AG09309 (cell line): Measurements from ENCODE around the gene CKS2.
"Not testable (repeated sequence)": the region's sequence is repeated elsewhere in the genome, so short reads cannot be mapped to it uniquely, and the experiment has no call there.

Source experiments
- DNase-seq: peaks from one replicate; pipeline ENCODE4 v3.0.0-alpha.2; 2010; ENCODE audit warnings: low read depth
- H3K4me3 ChIP-seq: 2 replicates; pipeline ENCODE4 v1.5.1; 2011; ENCODE audit warnings: mild to moderate bottlenecking, low read depth, low read length, moderate library complexity; ENCODE audit not compliant: control insufficient read depth
- TF ChIP-seq, protein P1 (sequence below): IDR thresholded peaks from 2 replicates; pipeline ENCODE4 v1.5.1; 2011; ENCODE audit warnings: mild to moderate bottlenecking, low read depth, low read length, inconsistent platforms; ENCODE audit not compliant: insufficient read depth, control insufficient read depth; ENCODE audit errors: missing control alignments

Gene CKS2

GRCh38 chr9:89310475-89311345, at the start of gene CKS2:
Gene CKS2, plus strand, starts transcription at chr9:89311195. Its CDS starts 98 bp downstream, at chr9:89311293.
- TF ChIP-seq, protein P1, sequence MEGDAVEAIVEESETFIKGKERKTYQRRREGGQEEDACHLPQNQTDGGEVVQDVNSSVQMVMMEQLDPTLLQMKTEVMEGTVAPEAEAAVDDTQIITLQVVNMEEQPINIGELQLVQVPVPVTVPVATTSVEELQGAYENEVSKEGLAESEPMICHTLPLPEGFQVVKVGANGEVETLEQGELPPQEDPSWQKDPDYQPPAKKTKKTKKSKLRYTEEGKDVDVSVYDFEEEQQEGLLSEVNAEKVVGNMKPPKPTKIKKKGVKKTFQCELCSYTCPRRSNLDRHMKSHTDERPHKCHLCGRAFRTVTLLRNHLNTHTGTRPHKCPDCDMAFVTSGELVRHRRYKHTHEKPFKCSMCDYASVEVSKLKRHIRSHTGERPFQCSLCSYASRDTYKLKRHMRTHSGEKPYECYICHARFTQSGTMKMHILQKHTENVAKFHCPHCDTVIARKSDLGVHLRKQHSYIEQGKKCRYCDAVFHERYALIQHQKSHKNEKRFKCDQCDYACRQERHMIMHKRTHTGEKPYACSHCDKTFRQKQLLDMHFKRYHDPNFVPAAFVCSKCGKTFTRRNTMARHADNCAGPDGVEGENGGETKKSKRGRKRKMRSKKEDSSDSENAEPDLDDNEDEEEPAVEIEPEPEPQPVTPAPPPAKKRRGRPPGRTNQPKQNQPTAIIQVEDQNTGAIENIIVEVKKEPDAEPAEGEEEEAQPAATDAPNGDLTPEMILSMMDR, result no peak

DNA sequence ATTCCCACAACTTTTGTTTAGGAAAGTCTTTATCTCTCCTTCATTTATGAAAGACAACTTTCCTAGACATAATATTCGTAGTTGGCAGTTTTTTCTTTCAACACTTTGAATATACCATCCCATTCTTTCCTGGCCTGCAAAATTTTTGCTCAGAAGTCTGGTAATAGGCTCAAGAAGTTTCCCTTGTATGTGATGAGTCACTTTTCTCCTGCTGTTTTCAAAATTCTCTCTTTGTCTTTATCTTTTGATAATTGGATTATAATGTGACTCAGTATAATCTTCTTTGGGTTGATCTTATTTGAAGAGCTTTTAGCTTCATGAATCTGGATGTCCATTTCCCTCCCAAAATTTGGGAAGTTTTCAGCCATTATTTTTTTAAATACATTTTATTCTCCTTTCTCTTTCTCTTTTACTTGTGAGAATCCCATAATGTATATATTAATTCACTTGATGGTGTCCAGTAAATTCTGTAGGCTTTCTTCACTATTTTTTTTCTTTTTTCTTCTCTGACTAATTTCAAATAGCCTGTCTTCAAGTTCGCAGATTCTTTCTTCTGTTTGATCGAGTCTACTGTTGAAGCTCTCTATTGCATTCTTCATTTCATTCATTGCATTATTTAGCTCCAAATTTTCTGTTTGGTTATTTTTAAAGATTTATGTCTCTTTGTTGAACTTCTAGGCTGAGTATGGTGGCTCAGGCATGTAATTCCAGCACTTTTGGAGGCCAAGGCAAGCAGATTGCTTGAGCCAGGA, 37.3 kb upstream of the CKS2 start:
- no peak for DNase-seq
- H3K4me3 ChIP-seq, result no peak overlapping the region
- TF ChIP-seq, protein P1, result no peak

More at GRCh38 chr9:89310475-89311345, at the start of gene CKS2:
- peak; percentile 99 for DNase-seq
- peak within 1 kb of the TSS; percentile 58 for H3K4me3 ChIP-seq

DNA sequence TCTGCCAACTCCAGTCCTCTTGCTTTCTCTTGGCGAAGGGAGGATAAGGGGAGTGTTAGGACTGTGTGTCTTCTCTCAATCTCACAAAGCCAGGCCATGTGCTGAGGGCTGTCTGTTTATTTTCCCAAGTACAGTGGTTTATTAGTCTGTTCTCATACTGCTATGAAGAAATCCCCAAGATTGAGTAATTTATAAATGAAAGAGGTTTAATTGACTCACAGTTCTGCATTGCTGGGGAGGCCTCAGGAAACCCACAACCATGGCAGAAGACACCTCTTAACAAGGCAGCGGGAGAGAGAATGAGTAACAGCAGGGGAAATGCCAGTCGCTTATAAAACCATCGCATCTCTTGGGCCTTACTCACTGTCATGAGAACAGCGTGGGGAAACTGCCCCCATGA, 36.2 kb upstream of the CKS2 start:
- DNase-seq, result peak; percentile 99
- TF ChIP-seq, protein P1, result no peak

GRCh38 chr9:89276040-89276439, 35.0 kb upstream of the CKS2 start:
- DNase-seq, H3K4me3 ChIP-seq: not testable (repeated sequence)

More for the DNA sequence above, 36.2 kb upstream of the CKS2 start:
- no peak overlapping the region for H3K4me3 ChIP-seq

DNA sequence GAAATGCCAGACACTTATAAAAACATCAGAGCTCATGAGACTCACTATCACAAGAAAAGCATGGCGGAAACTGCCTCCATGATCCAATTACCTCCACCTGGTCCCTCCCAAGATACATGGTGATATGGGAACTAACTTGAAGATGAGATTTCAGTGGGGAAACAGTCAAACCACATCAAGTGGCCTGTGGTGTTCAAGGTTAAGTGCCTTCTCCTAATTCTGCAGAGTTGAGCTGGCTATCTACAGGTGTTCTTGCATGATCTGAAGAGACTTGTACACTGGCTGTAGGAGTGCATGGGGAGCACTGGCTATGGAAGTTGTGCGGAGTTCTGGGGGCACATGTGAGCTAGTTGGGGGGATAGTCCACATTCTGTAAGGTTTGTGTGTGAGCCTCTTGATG, 34.0 kb upstream of the CKS2 start:
- no peak for DNase-seq
- H3K4me3 ChIP-seq, result no peak overlapping the region
- TF ChIP-seq, protein P1, result no peak

GRCh38 chr9:89277454-89277853, 33.5 kb upstream of the CKS2 start:
- H3K4me3 ChIP-seq, result no peak overlapping the region
- TF ChIP-seq, protein P1, result no peak
- no peak for DNase-seq

DNA sequence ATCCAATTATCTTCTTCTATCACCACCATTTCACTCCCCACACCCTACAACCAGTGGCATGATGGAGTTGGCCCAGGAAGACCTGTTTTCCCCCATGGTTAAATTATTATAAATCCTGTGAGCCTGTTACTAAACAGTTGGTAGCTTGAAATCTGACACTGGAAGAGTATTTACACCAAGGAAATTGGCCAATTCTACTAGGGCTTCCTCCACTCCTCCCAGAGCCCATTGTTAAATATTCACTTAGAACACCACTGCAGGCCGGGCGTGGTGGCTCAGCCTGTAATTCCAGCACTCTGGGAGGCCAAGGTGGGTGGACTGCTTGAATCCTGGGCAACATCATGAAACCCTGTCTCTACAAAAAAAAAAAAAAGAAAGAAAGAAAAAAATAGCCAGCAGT, 32.4 kb upstream of the CKS2 start:
- TF ChIP-seq, protein P1, result no peak
- no peak overlapping the region for H3K4me3 ChIP-seq
- no peak for DNase-seq
